ENCODE data around the gene DUSP28. TPM values are rescaled to one million over a fixed set of nuclear protein-coding genes. Genes with fewer than 3 reads are reported as not detected.

DUSP28 gene
- total and polyA plus RNA-seq, 2 of the 13 experiments (the other 11 are each of a cell fraction or from before 2014, with no cell fraction given), result 5.2 to 8.6 TPM

- TF ChIP-seq ARID4A (CRISPR knock-in tag; IDR thresholded peaks at IDR 0.05; ENCODE audit: borderline replicate concordance) (peak; percentile 27), TFDP2 (CRISPR knock-in tag; IDR thresholded peaks at IDR 0.05) (peak; percentile 5; the same call in 1 of the 2 replicates), NR2F6 (IDR thresholded peaks at IDR 0.05) (peak; percentile 74), NR2F6 (CRISPR knock-in tag; IDR thresholded peaks at IDR 0.05) (peak; percentile 30; the same call in 1 of the 2 replicates), RBFOX2 (IDR thresholded peaks at IDR 0.05; ENCODE audit: low read depth, low read length) (0 out of 2 replicates have a peak, but pooled peaks have one; percentile 21), BHLHE40 (IDR thresholded peaks at IDR 0.05; ENCODE audit: low read length) (0 out of 2 replicates have a peak, but pooled peaks have one; percentile 13), GABPB1 (CRISPR knock-in tag; IDR thresholded peaks at IDR 0.05) (peak; percentile 15; the same call in 1 of the 2 replicates), ZNF772 (CRISPR knock-in tag; IDR thresholded peaks at IDR 0.05) (0 out of 2 replicates have a peak, but pooled peaks have one; percentile 9), ZNF451 (CRISPR knock-in tag; IDR thresholded peaks at IDR 0.05) (0 out of 2 replicates have a peak, but pooled peaks have one; percentile 31), RARA (CRISPR knock-in tag; IDR thresholded peaks at IDR 0.05) (peak; percentile 77), HNRNPK (IDR thresholded peaks at IDR 0.05; ENCODE audit: low read depth, low read length, poor library complexity, severe bottlenecking) (no peak), ZNF687 (CRISPR knock-in tag; IDR thresholded peaks at IDR 0.05) (peak; percentile 36; the same call in 1 of the 2 replicates), ZBTB20 (CRISPR knock-in tag; IDR thresholded peaks at IDR 0.05; ENCODE audit: borderline replicate concordance, low read depth) (no peak), NKX3-1 (CRISPR knock-in tag; IDR thresholded peaks at IDR 0.05) (no peak), TEAD3 (CRISPR knock-in tag; optimal IDR thresholded peaks at IDR 0.05; ENCODE audit: borderline replicate concordance) (no peak)
Observed at GRCh38 chr2:240596080-240596460, 35.9 kb downstream of the DUSP28 start (continued).
